Gastroesophageal sphincter (tissue), 4 donors: ENCODE data around the gene PPP1R1A. TPM values are rescaled to one million over a fixed set of nuclear protein-coding genes. Genes with fewer than 3 reads are reported as not detected.

Experiments
- ATAC-seq: fragments of 150-250 bp; one replicate; pipeline ENCODE4 v1.9.1; 2016; ENCODE audit warnings: mild to moderate bottlenecking, moderate library complexity
- H3K27ac ChIP-seq, 4 donors: fragments of 200-600 bp; sonication (generic) in 3 of 4; 1 replicate in 3 of 4; 2 replicates in 1 of 4; pipeline ENCODE4 v1.5.1; 2016 to 2019
- H3K27me3 ChIP-seq: fragments of 200-600 bp; sonication (generic); one replicate; pipeline ENCODE4 v1.5.1; 2019
- H3K36me3 ChIP-seq, 2 donors: fragments of 200-600 bp; sonication (generic); one replicate each; pipeline ENCODE4 v1.5.1; 2019; ENCODE audit warnings: control low read depth in 1 of 2
- H3K4me1 ChIP-seq, 3 donors: fragments of 200-600 bp; sonication (generic); 1 replicate in 2 of 3; 2 replicates in 1 of 3; pipeline ENCODE4 v1.5.1; 2016 to 2019; ENCODE audit warnings: control low read depth in 2 of 3
- H3K4me3 ChIP-seq, 2 donors: fragments of 200-600 bp; sonication (generic); one replicate each; pipeline ENCODE4 v1.5.1; 2019; ENCODE audit warnings: mild to moderate bottlenecking in 1 of 2, moderate library complexity in 1 of 2
- H3K9me3 ChIP-seq, 3 donors: fragments of 200-600 bp; sonication (generic); one replicate each; pipeline ENCODE4 v1.5.1; 2017 to 2019; ENCODE audit warnings: control low read depth in 2 of 3
- CTCF ChIP-seq, 4 experiments: fragments of 200-600 bp in 2 of 4; fragments of 450-650 bp in 2 of 4; sonication (generic) in 1 of 4; IDR thresholded peaks; one replicate each; pipeline ENCODE4 v1.5.1; 2017 to 2019; ENCODE audit warnings: antibody characterized with exemption in 4 of 4, mild to moderate bottlenecking in 2 of 4, moderate library complexity in 2 of 4
- EP300 ChIP-seq: sonication (generic); formaldehyde crosslinking; IDR thresholded peaks from one replicate; pipeline ENCODE4 v1.6.1; 2017; ENCODE audit warnings: antibody characterized with exemption, mild to moderate bottlenecking
- POLR2A ChIP-seq, 2 donors: fragments of 450-650 bp; IDR thresholded peaks; one replicate each; pipeline ENCODE4 v1.6.1; 2017; ENCODE audit warnings: antibody characterized with exemption in 2 of 2, mild to moderate bottlenecking in 2 of 2, moderate library complexity in 1 of 2
- POLR2AphosphoS5 ChIP-seq: sonication (generic); formaldehyde crosslinking; IDR thresholded peaks from one replicate; pipeline ENCODE4 v1.6.1; 2017; ENCODE audit warnings: antibody characterized with exemption
- WGBS, 2 donors: methylation state at CpG; one replicate each; pipeline ENCODE4 v1.1.5; 2018; ENCODE audit warnings: low coverage in 1 of 2; 5-methylcytosine and 5-hydroxymethylcytosine counted together
- total RNA-seq, 4 donors: library from RNA; depleted of rRNA; stranded (reverse); fragments of >200 nt; gene quantifications; one replicate each; pipeline ENCODE4 v1.1.0, GENCODE V29; 2016

Gene PPP1R1A
- total RNA-seq, 4 donors from 2014 or later: 2.5 to 27.9 (median 18.0) TPM

GRCh38 chr12:54608769-54609168 lies 20.3 kb upstream of the PPP1R1A start:
- 38 to 60% methylated on average over 1 of the region's 2 CpGs for WGBS, 2 donors
- TF ChIP-seq CTCF (IDR thresholded peaks at IDR 0.05) (no peak), EP300 (no peak), POLR2A (IDR thresholded peaks at IDR 0.05) (no peak), POLR2AphosphoS5 (no peak)
- no peaks in the 10 kb centered on the region for H3K9me3 ChIP-seq
- H3K4me1 ChIP-seq: no peaks in the 10 kb centered on the region
- no peak for ATAC-seq
- peaks cover 4% of the 10 kb centered on the region for H3K27me3 ChIP-seq
- H3K27ac ChIP-seq: no peak overlapping the region
- no peak overlapping the region for H3K4me3 ChIP-seq
- no peaks in the 10 kb centered on the region for H3K36me3 ChIP-seq

GRCh38 chr12:54608156-54608555 lies 19.7 kb upstream of the PPP1R1A start:
- WGBS, 2 donors: 49 to 56% methylated on average over 5 to 6 of the region's 6 CpGs
- H3K27me3 ChIP-seq: peaks cover 4% of the 10 kb centered on the region
- no peaks in the 10 kb centered on the region for H3K4me1 ChIP-seq
- no peak for ATAC-seq
- H3K36me3 ChIP-seq: no peaks in the 10 kb centered on the region
- TF ChIP-seq POLR2AphosphoS5 (no peak), CTCF (IDR thresholded peaks at IDR 0.05) (no peak), EP300 (no peak), POLR2A (IDR thresholded peaks at IDR 0.05) (no peak)
- H3K9me3 ChIP-seq: no peaks in the 10 kb centered on the region
- no peak overlapping the region for H3K27ac ChIP-seq
- no peak overlapping the region for H3K4me3 ChIP-seq

GRCh38 chr12:54606556-54606955 lies 18.1 kb upstream of the PPP1R1A start:
- no peaks in the 10 kb centered on the region for H3K36me3 ChIP-seq
- no peaks in the 10 kb centered on the region for H3K4me1 ChIP-seq
- WGBS, 2 donors: 69% methylated on average over 2 of the region's 4 CpGs; no CpG with 5 or more reads in 1 of the 2 donors
- TF ChIP-seq EP300 (no peak), CTCF (IDR thresholded peaks at IDR 0.05) (no peak), POLR2AphosphoS5 (no peak), POLR2A (IDR thresholded peaks at IDR 0.05) (no peak)
- H3K27ac ChIP-seq: no peak overlapping the region
- no peak overlapping the region for H3K4me3 ChIP-seq
- no peak for ATAC-seq
- no peaks in the 10 kb centered on the region for H3K9me3 ChIP-seq
- peaks cover 4% of the 10 kb centered on the region for H3K27me3 ChIP-seq

- no peak for TF ChIP-seq POLR2AphosphoS5
- no peak for TF ChIP-seq CTCF (IDR thresholded peaks at IDR 0.05)
- no peak for TF ChIP-seq POLR2A (IDR thresholded peaks at IDR 0.05)
- no peak for TF ChIP-seq EP300
- ATAC-seq: no peak
- Histone ChIP-seq H3K4me1 (no peaks in the 10 kb centered on the region), H3K27ac (no peak overlapping the region), H3K9me3 (no peaks in the 10 kb centered on the region), H3K36me3 (no peaks in the 10 kb centered on the region), H3K27me3 (no peaks in the 10 kb centered on the region), H3K4me3 (no peak overlapping the region)
- 60 to 92% methylated on average over 1 to 4 of the region's 6 CpGs for WGBS, 2 donors
Observed at GRCh38 chr12:54605138-54605970, 16.9 kb upstream of the PPP1R1A start.

- H3K4me3 ChIP-seq: no peak overlapping the region
- H3K4me1 ChIP-seq: no peaks in the 10 kb centered on the region
- H3K9me3 ChIP-seq: no peaks in the 10 kb centered on the region
- WGBS, 2 donors: 80% methylated on average over 1 of the region's 4 CpGs; no CpG with 5 or more reads in 1 of the 2 donors
- H3K27ac ChIP-seq: no peak overlapping the region
- TF ChIP-seq POLR2AphosphoS5 (no peak), CTCF (IDR thresholded peaks at IDR 0.05) (no peak), POLR2A (IDR thresholded peaks at IDR 0.05) (no peak), EP300 (no peak)
- ATAC-seq: no peak
- H3K27me3 ChIP-seq: no peaks in the 10 kb centered on the region
- H3K36me3 ChIP-seq: no peaks in the 10 kb centered on the region
Observed at GRCh38 chr12:54604436-54604835, 16.0 kb upstream of the PPP1R1A start.
